GM18909 (cell line): ENCODE measurements around the gene TMEM9.
A peak's percentile ranks its signal among the peaks of the same experiment; 100 is the strongest.
"Not testable (repeated sequence)": the region's sequence is repeated elsewhere in the genome, so short reads cannot be mapped to it uniquely, and the experiment has no call there.

Experiments
- ATAC-seq: cut with Tn5 transposase; IDR thresholded peaks from one replicate; pipeline ENCODE4 v1.9.1; 2021; ENCODE audit warnings: mild to moderate bottlenecking; ENCODE audit not compliant: unreplicated experiment, poor library complexity

The TMEM9 gene

GRCh38 chr1:201175820-201176500 lies 21.7 kb upstream of the TMEM9 start:
- no peak for ATAC-seq

- ATAC-seq, result no peak
These were observed 19.5 kb upstream of the TMEM9 start for GRCh38 chr1:201173736-201174135.

- ATAC-seq, result no peak
These were observed 18.8 kb upstream of the TMEM9 start for GRCh38 chr1:201172999-201173610.

GRCh38 chr1:201172326-201172725 lies 18.1 kb upstream of the TMEM9 start:
- ATAC-seq, result no peak

DNA sequence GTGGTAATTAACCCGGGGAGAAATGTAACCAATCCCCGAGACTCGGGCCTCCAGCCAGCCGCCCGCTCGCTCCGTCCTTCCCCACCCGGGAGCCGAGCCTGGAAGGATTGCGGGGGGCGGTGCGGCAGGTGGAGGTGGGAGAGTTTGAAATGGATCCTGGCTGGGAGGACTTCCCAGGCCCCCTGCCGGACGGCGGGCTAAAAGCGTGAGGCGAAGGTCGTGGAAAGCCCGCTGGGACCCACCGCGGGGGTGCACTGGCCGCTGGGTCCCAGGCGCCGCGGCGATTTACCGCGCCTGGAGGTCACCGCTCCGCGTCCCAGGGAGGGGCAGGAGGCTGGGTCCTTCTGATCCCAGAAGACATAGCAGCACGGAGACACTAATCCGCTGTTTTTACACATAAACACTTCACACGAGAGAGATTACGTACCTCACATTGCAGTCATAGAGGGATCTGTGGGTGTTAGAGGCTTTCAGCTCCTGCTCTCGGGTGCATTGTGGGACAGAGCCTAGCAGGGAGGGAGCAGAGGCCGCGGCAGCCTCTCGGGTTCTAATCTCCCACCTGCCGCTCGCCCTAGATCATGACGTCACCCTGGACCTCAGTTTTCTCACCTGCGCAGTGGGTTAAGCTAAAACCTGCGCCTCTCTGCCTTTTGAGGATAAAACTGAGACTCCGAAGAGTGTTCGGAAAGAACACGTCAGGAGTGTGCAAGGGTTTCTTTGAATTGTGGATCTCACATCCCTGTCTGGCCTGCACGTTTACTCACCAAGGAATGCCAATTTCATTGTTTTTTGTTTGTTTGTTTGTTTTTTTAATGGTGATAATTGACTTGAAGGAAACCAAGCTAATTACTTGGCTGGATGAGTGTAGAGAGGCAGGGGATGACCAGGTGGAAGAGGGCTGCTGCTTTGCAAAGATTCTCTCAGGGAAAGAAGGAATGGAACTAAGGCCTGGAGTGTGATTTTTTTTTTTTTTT lies 17.1 kb upstream of the TMEM9 start:
- ATAC-seq, result peak; percentile 39

DNA sequence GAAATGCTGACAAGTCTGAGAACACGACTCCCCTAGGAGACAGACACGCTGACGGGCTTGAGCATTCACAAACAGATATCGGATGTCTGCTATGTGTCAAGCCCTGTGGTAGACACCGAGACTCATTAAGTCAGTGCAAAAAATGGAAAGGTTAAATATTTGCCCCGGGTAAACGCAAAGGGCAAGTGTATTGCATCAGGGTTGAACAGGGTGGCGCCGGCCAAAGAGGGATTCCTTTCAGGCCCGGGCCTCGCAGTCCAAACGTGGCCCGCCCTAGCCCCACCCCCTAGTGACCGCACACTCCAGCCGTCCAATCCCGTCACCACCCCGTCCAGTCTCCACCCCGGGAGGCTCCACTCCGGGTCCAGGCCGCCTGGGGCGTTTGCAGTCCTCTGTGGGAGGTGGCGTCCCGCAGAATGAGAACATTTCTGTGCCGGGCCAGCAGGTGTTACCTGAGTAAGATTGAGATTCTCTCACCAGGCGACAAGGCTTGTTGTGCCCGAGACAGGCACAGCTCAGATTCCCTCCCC lies 16.3 kb upstream of the TMEM9 start:
- ATAC-seq, result peak; percentile 94

- no peak for ATAC-seq
These were observed 15.8 kb upstream of the TMEM9 start for GRCh38 chr1:201169971-201170532.

GRCh38 chr1:201169203-201169602 lies 14.9 kb upstream of the TMEM9 start:
- ATAC-seq, result no peak

DNA sequence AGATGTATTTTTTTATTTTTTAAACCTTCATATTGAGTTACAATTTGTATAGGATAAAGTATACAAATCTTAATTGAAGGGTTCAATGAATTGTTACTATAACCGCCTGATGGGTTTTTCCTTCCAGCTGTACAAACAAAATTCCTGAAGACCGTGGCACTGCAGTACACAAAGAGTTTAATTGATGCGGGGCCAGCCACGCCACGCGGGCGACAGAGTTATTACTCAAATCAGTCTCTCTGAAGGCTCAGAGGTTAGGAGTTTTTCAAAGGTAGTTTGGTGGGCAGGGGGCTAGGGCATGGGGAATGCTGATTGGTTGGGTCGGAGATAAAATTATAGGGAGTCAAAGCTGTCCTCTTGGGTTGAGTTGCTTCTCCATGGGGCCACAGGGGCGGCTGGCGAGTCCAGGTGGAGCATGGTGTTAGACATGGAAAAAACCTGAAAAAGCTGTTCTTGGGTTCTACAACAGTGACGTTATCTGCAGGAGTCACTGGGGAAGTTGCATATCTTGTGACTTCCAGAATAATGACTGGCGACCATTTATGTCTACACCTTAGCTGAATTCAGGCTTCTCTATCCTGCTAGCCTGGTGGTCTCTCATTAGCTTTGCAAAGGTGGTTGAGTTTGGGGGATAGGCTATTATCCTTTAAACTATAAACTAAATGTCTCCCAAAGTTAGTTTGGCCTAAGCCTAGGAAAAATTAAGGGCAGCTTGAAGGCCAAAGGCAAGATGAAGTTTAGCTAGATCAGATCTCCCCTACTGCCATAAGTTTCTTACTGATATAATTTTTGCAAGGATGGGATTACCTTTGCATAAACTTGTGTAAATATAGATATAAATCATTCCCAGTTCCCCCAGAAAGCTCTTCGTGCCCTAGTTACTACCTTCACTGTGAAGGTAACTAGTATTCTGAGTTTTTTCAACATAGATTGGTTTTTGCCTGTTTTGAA lies 13.0 kb upstream of the TMEM9 start:
- no peak for ATAC-seq

- no peak for ATAC-seq
These were observed 10.4 kb upstream of the TMEM9 start for GRCh38 chr1:201164645-201165044.

GRCh38 chr1:201163707-201164106 lies 9.4 kb upstream of the TMEM9 start:
- no peak for ATAC-seq

DNA sequence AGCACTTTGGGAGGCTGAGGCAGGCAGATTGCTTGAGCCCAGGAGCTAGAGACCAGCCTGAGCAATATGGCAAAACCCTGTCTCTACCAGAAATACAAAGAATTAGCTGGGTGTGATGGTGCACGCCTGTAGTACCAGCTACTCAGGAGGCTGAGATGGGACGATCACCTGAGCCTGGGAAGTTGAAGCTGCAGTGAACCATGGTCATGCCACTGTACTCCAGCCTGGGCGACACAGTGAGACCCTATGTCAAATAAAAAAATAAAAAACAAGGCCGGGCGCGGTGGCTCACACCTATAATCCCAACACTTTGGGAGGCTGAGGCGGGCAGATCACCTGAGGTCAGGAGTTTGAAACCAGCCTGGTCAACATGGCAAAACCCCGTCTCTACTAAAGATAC lies 8.8 kb upstream of the TMEM9 start:
- not testable (repeated sequence) for ATAC-seq

GRCh38 chr1:201157949-201158348 lies 3.7 kb upstream of the TMEM9 start:
- ATAC-seq, result no peak

- ATAC-seq, result no peak
These were observed 2.5 kb upstream of the TMEM9 start for GRCh38 chr1:201156819-201157218.

DNA sequence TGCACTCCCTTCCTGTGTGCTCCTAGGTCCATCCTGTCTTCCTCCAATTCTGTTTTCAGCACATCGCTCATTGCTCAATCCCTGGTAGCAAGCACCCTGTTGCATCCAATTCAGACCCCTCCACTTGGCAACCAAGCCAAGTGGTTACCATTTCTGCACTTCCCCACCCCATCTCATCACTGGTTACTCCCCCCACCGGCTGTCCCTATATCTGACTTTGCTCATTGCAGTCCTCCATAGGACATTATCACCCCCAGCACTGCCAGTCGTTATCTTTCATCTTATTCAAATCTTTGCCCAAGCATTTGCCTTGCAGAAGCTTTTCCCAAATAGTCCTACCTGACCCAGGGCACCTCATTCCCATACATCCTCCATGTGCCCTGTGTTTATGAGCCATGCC lies 2.1 kb upstream of the TMEM9 start:
- ATAC-seq, result no peak

DNA sequence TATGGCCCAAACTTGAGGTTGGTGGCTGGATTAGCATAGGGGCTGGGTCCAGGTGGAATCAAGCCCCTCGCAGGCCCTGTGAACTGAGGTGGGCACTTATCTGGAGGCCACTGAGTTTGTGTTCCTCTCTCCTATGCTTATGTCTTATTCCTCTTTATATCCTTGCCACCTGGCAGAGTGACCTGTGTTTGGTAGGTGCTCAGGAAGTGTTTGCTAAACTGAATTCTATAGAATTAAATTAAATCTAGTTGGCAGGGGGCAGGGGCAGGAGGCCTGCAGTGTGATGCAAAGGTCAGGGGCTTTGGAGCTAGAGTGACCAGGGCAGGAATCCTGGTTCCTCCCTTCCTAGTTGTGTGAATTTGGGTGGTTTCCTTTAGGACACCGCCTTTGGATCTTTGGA lies 1.1 kb upstream of the TMEM9 start:
- ATAC-seq, result no peak

GRCh38 chr1:201153474-201154388 lies 543 bp downstream of the TMEM9 start:
- peak; percentile 72 for ATAC-seq

DNA sequence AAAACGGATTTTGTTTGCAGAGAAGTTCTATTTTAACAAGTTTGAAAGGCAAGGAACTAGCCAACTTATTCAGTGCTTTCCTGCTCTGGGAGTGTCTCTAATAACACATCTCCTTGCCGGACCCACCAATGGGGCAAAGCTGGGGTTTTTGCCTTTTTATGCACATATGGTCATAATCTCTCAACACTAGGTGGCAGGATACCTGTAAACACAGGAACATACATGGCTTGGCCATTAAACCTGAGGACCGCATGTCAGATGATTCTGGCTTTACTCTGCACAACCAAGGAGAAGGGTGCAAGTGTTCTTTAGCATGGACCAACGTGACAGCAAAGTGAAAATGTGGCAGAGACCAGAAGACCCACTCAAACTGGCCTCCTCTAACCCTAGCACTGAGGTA lies 4.9 kb downstream of the TMEM9 start:
- ATAC-seq, result no peak
